UCSD-AML1 (cell line): ENCODE measurements around the gene CFAP53.
"Not testable (repeated sequence)": the region's sequence is repeated elsewhere in the genome, so short reads cannot be mapped to it uniquely, and the experiment has no call there.

ENCODE experiments used
- DNase-seq: peaks from one replicate; lab custom pipeline; 2025; ENCODE audit not compliant: unreplicated experiment; lab: John Stamatoyannopoulos, UW

CFAP53 gene

GRCh38 chr18:50266248-50266704 lies at the start of gene CFAP53:
CFAP53 (minus strand) TSS chr18:50266495; CDS start chr18:50266404, 91 bp downstream.
- DNase-seq = peak; percentile 88

GRCh38 chr18:50315100-50315871 lies 49.0 kb upstream of the CFAP53 start:
- DNase-seq = no peak

- no peak for DNase-seq
These were observed 47.7 kb upstream of the CFAP53 start for GRCh38 chr18:50313873-50314460.

GRCh38 chr18:50313031-50313607 lies 46.8 kb upstream of the CFAP53 start:
- DNase-seq = no peak

GRCh38 chr18:50312296-50313030 lies 46.2 kb upstream of the CFAP53 start:
- DNase-seq = no peak

GRCh38 chr18:50311650-50312049 lies 45.4 kb upstream of the CFAP53 start:
- DNase-seq = no peak

- DNase-seq = no peak
These were observed 43.8 kb upstream of the CFAP53 start for GRCh38 chr18:50310080-50310479.

GRCh38 chr18:50308851-50309250 lies 42.6 kb upstream of the CFAP53 start:
- DNase-seq = not testable (repeated sequence)

GRCh38 chr18:50307738-50308470 lies 41.6 kb upstream of the CFAP53 start:
- DNase-seq = peak; percentile 84

GRCh38 chr18:50307400-50307737 lies 41.1 kb upstream of the CFAP53 start:
- no peak for DNase-seq

GRCh38 chr18:50306944-50307343 lies 40.6 kb upstream of the CFAP53 start:
- no peak for DNase-seq

GRCh38 chr18:50301074-50301473 lies 34.8 kb upstream of the CFAP53 start:
- DNase-seq = no peak

GRCh38 chr18:50299626-50300388 lies 33.5 kb upstream of the CFAP53 start:
- no peak for DNase-seq

GRCh38 chr18:50298443-50299284 lies 32.4 kb upstream of the CFAP53 start:
- DNase-seq = no peak

GRCh38 chr18:50297621-50298442 lies 31.5 kb upstream of the CFAP53 start:
- DNase-seq = peak; percentile 63

- no peak for DNase-seq
These were observed 26.7 kb upstream of the CFAP53 start for GRCh38 chr18:50293039-50293438.

- no peak for DNase-seq
These were observed 22.8 kb upstream of the CFAP53 start for GRCh38 chr18:50289108-50289443.

GRCh38 chr18:50288348-50289107 lies 22.2 kb upstream of the CFAP53 start:
- not testable (repeated sequence) for DNase-seq
